Limb (tissue), 2 donors: ENCODE measurements around the gene ITPRIP.
A peak's percentile ranks its signal among the peaks of the same experiment; 100 is the strongest.

Source experiments
- DNase-seq, 2 donors: peaks; one replicate each; pipeline ENCODE4 v3.0.0-alpha.2; 2016; ENCODE audit errors: extremely low spot score in 2 of 2

ITPRIP gene

DNA sequence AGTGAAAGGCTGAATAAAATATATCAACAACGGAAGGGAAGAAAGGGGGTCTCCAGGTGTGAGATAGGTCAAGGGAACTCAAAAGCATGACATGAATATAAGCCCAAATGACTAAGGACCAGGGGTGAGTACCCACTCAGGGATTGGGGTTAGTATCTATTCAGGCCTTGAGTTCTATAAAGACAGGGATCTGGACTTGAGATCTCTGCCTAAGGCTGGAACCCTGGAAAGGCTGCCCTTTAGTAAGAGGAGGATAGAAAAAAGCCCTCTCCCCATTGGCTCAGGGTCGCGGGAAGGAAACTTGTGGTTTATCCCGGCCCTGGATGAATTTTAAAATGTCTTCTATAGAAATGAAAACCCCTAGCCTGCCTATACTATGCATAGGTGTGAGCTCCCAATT is 2.4 kb upstream of the ITPRIP start:
- DNase-seq, result no peak

GRCh38 chr10:104340111-104340526 is 1.9 kb upstream of the ITPRIP start:
- no peak for DNase-seq

GRCh38 chr10:104339469-104340110 is 1.3 kb upstream of the ITPRIP start:
- peak; percentile 68 to 76 for DNase-seq

- DNase-seq, result peak in 1 of 2 donors; percentile 53
Observed at GRCh38 chr10:104337521-104337984, 712 bp downstream of the ITPRIP start.

- DNase-seq, result no peak
Observed at GRCh38 chr10:104336821-104337467, 1.3 kb downstream of the ITPRIP start.

DNA sequence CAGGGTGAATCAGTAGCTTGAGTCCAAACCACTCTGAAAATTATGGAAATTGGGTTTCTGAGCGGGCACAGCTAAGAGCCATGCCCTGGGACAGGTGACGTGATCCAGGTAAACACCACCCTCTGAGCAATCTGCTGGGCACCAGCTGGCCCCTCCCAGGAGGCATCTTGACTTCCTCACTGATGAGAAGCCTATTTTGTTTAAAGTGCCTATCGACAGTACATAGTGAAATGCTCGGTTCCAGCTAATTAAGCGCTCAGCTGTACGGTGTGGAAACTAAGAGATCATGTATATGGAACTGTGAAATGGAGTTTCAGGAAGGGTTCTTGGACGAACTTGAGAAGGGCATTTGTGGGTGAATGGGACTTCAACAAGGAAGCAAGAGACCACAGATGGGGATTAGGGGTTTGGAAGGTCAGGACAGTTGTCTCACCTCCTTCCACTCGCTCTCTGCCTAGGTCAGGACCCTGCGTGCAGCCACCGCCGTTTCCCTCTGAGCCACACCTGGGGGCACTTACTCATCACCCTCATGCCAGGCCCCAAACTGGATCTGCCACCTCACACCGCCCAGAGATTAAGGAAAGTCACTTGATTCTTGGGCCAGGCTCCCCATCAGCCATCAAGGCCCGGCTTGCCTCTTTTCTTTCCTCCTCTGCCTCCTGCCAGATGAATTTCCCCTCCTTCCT is 3.2 kb downstream of the ITPRIP start:
- no peak for DNase-seq

GRCh38 chr10:104334561-104334960 is 3.7 kb downstream of the ITPRIP start:
- no peak for DNase-seq

DNA sequence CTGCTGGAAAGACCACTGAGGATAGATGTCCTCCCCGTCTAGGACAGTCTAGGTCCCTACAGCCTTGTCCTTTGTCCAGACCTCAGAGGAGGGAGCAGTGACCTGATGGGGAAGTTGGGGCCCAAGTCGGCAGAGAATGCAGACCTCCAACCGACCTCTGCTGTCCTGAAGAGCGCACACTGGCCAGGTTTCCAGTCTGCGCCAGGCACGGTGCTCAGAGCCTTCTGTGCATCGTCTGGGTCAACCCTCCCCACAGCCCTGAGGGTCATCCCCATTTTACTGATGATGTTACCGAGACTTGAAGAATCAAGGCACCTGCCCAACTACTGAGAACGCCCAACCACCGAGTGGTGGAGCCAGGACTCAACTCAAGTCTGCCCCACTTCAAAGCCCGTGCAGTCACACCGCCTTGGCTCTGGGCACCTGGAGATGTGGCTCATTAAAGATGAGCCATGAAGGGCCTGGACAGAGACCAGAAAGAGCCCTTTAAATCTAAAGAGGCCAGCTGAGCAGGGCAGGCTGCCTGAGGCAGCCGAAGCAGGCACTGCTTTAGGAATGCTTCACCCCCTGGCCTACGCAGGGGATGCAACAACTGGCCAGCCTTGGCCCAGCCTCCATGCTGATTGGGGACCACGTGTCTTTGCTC is 4.4 kb downstream of the ITPRIP start:
- DNase-seq, result peak in 1 of 2 donors; percentile 15

GRCh38 chr10:104333032-104333727 is 5.1 kb downstream of the ITPRIP start:
- DNase-seq, result no peak

DNA sequence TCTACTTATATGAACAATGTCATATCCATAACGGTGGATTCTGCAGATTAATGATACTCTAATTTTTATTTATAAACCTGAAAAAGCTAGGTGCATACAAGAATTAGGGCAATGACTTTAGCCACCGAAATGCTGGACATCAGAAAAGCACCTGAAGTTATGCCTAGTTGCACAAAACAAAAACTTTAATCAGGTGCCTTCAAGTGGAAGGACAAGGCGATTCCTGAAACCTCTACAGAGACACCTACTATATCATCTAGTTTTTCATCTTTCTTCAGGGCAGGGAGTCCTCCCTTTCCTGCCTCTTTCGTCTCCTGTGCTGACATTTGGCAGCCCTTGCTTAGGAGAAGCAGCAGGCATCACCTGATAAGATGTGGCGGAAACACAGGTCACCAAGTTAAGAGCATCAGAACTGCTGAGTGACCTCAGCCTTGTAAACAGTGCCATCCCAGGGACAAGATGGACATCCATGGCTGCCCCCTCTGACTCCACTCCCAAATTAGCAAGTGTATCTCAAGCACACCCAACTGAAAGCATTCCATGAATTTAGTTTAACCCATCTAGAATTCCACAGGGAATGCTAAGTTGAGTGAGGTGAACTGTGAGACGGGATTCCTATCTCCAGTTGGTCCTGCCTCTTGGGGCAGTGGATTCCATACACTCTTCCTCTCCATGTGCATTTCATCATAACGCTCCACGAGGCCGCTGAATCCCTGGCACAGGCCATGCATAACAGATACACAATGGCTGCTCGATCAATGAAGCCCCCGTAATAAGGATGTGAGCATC is 5.8 kb downstream of the ITPRIP start:
- DNase-seq, result peak in 1 of 2 donors; percentile 21

DNA sequence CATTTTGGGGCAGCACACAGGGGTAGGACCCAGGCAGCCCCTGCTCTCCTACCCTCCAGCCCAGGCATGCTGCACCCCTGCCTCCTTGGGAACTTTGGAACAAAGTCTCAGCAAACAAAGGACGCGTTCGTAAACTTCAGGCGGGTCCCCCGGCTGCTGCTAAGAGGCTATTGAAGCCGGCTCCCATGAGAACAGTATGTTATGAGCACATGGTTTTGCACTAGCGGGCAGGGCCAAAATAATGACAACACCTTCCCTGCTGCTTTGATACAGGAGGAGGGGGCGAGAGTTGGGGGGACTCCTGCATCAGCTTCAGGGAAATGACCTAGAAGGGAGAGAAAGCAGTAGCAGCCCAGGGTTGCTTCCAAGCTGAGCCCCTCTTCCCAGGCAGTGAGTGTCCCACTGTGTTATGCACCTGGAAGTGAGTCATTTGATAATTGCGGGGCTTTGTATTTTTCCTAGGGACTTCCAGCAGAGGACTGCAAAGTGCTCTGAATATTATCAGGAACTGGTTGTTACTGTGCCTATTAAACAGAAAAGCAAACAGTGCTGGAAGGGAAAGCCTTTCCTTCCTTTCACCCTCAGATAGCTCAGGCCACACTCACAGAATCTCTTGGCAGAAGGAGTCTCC is 6.9 kb downstream of the ITPRIP start:
- DNase-seq, result peak in 1 of 2 donors; percentile 70

- DNase-seq, result peak; percentile 56 to 73
Observed at GRCh38 chr10:104330168-104331110, 7.8 kb downstream of the ITPRIP start.

DNA sequence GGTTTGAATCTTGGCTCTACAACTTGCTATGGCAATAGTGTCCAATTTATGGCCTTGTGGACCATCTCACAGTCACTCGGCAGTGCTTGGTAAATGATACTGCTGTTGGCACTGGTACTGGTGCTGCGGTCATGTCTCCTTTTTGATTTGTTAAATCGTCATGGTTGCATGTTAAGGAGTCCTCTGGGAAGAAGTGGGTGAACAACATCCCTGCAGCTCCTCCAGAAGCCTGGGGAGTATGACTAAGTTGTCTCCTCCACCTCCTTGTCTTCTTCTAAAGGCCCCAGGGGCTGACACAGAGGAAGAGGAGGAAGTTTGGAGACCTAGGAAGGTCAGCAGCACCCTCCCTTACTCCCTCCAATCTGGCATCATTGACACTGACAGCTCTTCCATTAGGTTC is 8.5 kb downstream of the ITPRIP start:
- peak in 1 of 2 donors; percentile 36 for DNase-seq

- DNase-seq, result peak; percentile 50 to 82
Observed at GRCh38 chr10:104328896-104329710, 9.2 kb downstream of the ITPRIP start.

DNA sequence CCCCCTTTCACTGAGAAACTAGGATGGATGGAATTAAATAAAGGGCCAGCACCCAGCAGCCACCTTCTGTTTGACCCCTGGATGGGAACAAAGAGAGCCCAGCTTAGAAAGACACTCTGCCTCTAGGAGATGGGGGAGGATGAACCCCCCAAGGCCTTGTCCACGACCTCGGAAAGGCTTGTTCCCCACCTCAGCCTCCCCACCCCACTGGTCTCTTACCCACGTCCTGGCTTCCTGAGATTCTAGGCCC is 9.7 kb downstream of the ITPRIP start:
- no peak for DNase-seq

DNA sequence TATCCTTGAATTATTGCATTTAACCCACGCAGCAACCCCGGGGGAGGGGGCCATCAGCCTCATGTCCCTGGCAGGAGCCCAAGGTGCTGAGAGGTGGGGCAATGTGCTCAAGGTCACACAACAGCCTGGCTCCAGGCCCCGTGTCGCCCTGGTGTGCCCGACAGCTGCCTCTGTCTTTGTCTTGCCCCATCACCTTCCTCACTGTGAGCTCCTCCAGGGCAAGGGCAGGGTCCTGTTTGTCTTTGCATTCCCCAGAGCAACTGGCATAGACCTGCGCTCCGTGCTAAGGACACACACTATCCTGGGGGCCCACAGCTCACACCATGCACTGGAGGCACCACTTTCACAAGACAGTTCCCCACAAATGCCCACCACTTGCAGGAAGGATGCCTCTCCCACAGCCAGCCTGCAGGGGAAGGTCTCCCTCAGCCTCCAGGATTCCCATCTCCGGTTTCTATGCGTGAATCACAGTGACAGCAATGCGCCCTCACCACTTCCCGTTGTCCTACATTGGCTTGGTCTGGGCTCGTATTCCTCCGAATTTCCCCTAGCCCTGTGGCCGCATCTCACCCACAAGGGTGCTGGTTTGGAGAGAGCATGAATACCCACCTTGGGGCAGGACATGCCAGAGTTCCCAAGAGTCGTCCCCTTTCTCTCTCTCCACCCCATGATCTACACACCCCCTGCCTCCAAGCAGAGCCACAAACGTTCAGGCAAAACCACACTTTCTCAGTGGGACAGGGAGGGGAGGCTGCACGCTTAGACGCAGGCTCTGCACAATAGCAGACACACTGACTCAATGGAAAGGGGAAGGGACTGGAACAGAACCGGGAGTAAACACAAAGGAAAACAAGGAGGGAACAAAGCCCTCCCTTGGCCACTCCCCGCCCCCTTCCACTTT is 10.3 kb downstream of the ITPRIP start:
- peak in 1 of 2 donors; percentile 69 for DNase-seq

GRCh38 chr10:104326991-104327610 is 11.2 kb downstream of the ITPRIP start:
- DNase-seq, result no peak
